DOHH2 (cell line): ENCODE results near the gene THRB.

Experiments used
- H3F3A ChIP-seq: fragments of 200-600 bp; sonication (generic), shearing (Covaris generic); 2 replicates; pipeline ENCODE4 v1.6.0; 2016; ENCODE audit warnings: antibody characterized with exemption, mild to moderate bottlenecking; ENCODE audit not compliant: control insufficient read depth, insufficient read depth
- H3K27ac ChIP-seq: fragments of 200-600 bp; sonication (generic); 2 replicates; pipeline ENCODE4 v1.5.1; 2014; ENCODE audit warnings: low read depth, mild to moderate bottlenecking, low read length, moderate library complexity
- H3K27me3 ChIP-seq: fragments of 200-600 bp; sonication (generic); 2 replicates; pipeline ENCODE4 v1.6.1; 2014; ENCODE audit warnings: mild to moderate bottlenecking, low read length, mixed read lengths; ENCODE audit not compliant: control insufficient read depth
- H3K36me3 ChIP-seq: fragments of 200-600 bp; sonication (generic); 2 replicates; pipeline ENCODE4 v1.6.1; 2014; ENCODE audit warnings: mild to moderate bottlenecking, low read length, moderate library complexity, mixed read lengths; ENCODE audit not compliant: control insufficient read depth
- H3K4me1 ChIP-seq: fragments of 200-600 bp; sonication (generic); 2 replicates; pipeline ENCODE4 v1.6.1; 2014; ENCODE audit warnings: mild to moderate bottlenecking, low read length, mixed read lengths; ENCODE audit not compliant: control insufficient read depth
- H3K4me2 ChIP-seq: fragments of 200-600 bp; sonication (generic); 2 replicates; pipeline ENCODE4 v1.6.0; 2014; ENCODE audit warnings: mild to moderate bottlenecking, low read length, moderate library complexity
- H3K4me3 ChIP-seq: fragments of 200-600 bp; sonication (generic); 2 replicates; pipeline ENCODE4 v1.5.1; 2014; ENCODE audit warnings: mild to moderate bottlenecking, low read length, mixed read lengths
- H3K79me2 ChIP-seq: fragments of 200-600 bp; sonication (generic); 2 replicates; pipeline ENCODE4 v1.6.1; 2014; ENCODE audit warnings: mild to moderate bottlenecking, low read length, mixed read lengths; ENCODE audit not compliant: control insufficient read depth
- H3K9me2 ChIP-seq: fragments of 200-600 bp; sonication (generic); replicated peaks from 2 replicates; pipeline ENCODE4 v1.6.1; 2014; ENCODE audit warnings: mild to moderate bottlenecking, low read length, mixed read lengths; ENCODE audit not compliant: control insufficient read depth
- H3K9me3 ChIP-seq: fragments of 200-600 bp; sonication (generic); 2 replicates; pipeline ENCODE4 v1.6.1; 2014; ENCODE audit warnings: antibody characterized with exemption, low read length, mixed read lengths; ENCODE audit not compliant: control insufficient read depth, insufficient read depth
- H4K20me1 ChIP-seq: fragments of 200-600 bp; sonication (generic); 2 replicates; pipeline ENCODE4 v1.6.0; 2014; ENCODE audit warnings: low read depth, mild to moderate bottlenecking, antibody characterized with exemption, low read length, moderate library complexity; ENCODE audit not compliant: control insufficient read depth, insufficient read depth
- CTCF ChIP-seq: fragments of 200-600 bp; sonication (generic); IDR thresholded peaks from one replicate; pipeline ENCODE4 v1.5.1; 2014; ENCODE audit warnings: antibody characterized with exemption, mild to moderate bottlenecking, low read depth, low read length; ENCODE audit not compliant: poor library complexity, severe bottlenecking
- EZH2phosphoT487 ChIP-seq: fragments of 200-600 bp; sonication (generic); IDR thresholded peaks from 2 replicates; pipeline ENCODE4 v1.6.1; 2017; ENCODE audit warnings: borderline replicate concordance, mild to moderate bottlenecking, antibody characterized with exemption, low read length, moderate library complexity, mixed read lengths

The THRB gene

GRCh38 chr3:24389108-24390090 is 105.3 kb downstream of the THRB start:
- no peaks in the 10 kb centered on the region for H3K27me3 ChIP-seq
- no peaks in the 10 kb centered on the region for H3K79me2 ChIP-seq
- H3K4me2 ChIP-seq: no peak overlapping the region
- no peaks in the 10 kb centered on the region for H3K9me2 ChIP-seq
- no peaks in the 10 kb centered on the region for H3K9me3 ChIP-seq
- no peaks in the 10 kb centered on the region for H4K20me1 ChIP-seq
- no peaks in the 10 kb centered on the region for H3K4me1 ChIP-seq
- no peak overlapping the region for H3K27ac ChIP-seq
- no peak for TF ChIP-seq EZH2phosphoT487
- TF ChIP-seq CTCF: no peak
- no peak overlapping the region for H3K4me3 ChIP-seq
- H3K36me3 ChIP-seq: no peaks in the 10 kb centered on the region
- H3F3A ChIP-seq: no peaks in the 10 kb centered on the region

GRCh38 chr3:24388611-24389010 is 106.0 kb downstream of the THRB start:
- Histone ChIP-seq H3K27me3 (no peaks in the 10 kb centered on the region), H3K4me2 (no peak overlapping the region), H3K9me3 (no peaks in the 10 kb centered on the region), H3K4me1 (no peaks in the 10 kb centered on the region), H3F3A (no peaks in the 10 kb centered on the region), H4K20me1 (no peaks in the 10 kb centered on the region), H3K36me3 (no peaks in the 10 kb centered on the region), H3K27ac (no peak overlapping the region), H3K9me2 (no peaks in the 10 kb centered on the region), H3K4me3 (no peak overlapping the region), H3K79me2 (no peaks in the 10 kb centered on the region)
- no peak for TF ChIP-seq CTCF
- TF ChIP-seq EZH2phosphoT487: no peak

GRCh38 chr3:24388159-24388558 is 106.5 kb downstream of the THRB start:
- H3K27me3 ChIP-seq: no peaks in the 10 kb centered on the region
- no peak overlapping the region for H3K4me2 ChIP-seq

More at GRCh38 chr3:24388159-24388558, 106.5 kb downstream of the THRB start:
- H3F3A ChIP-seq: no peaks in the 10 kb centered on the region
- H3K4me3 ChIP-seq: no peak overlapping the region
- H3K4me1 ChIP-seq: no peaks in the 10 kb centered on the region
- TF ChIP-seq CTCF: no peak
- TF ChIP-seq EZH2phosphoT487: no peak
- H4K20me1 ChIP-seq: no peaks in the 10 kb centered on the region
- no peaks in the 10 kb centered on the region for H3K9me3 ChIP-seq
- H3K9me2 ChIP-seq: no peaks in the 10 kb centered on the region
- H3K79me2 ChIP-seq: no peaks in the 10 kb centered on the region
- H3K36me3 ChIP-seq: no peaks in the 10 kb centered on the region
- no peak overlapping the region for H3K27ac ChIP-seq
